SJCRH30 (cell line): ENCODE data around the gene SIGLEC1. TPM values are rescaled to one million over a fixed set of nuclear protein-coding genes. Genes with fewer than 3 reads are reported as not detected.

Experiments
- DNase-seq, 2 experiments: peaks; one replicate each; pipeline ENCODE4 v3.0.0-alpha.2; 2015 to 2020
- H3K27ac ChIP-seq: fragments of 250-450 bp; sonication (Bioruptor Pico); 2 replicates; pipeline ENCODE4 v1.5.1; 2020; ENCODE audit warnings: mild to moderate bottlenecking, moderate library complexity
- H3K27me3 ChIP-seq: fragments of 250-450 bp; sonication (Bioruptor Pico); 2 replicates; pipeline ENCODE4 v1.5.1; 2020; ENCODE audit warnings: mild to moderate bottlenecking, moderate library complexity
- H3K36me3 ChIP-seq: fragments of 250-450 bp; sonication (Bioruptor Pico); 2 replicates; pipeline ENCODE4 v1.5.1; 2020; ENCODE audit warnings: mild to moderate bottlenecking, moderate library complexity
- H3K4me1 ChIP-seq: fragments of 250-450 bp; sonication (Bioruptor Pico); 2 replicates; pipeline ENCODE4 v1.5.1; 2020; ENCODE audit warnings: mild to moderate bottlenecking, moderate library complexity
- H3K4me3 ChIP-seq: fragments of 250-450 bp; sonication (Bioruptor Pico); 2 replicates; pipeline ENCODE4 v1.5.1; 2020; ENCODE audit warnings: mild to moderate bottlenecking, moderate library complexity
- H3K9me3 ChIP-seq: fragments of 250-450 bp; sonication (Bioruptor Pico); replicated peaks from 2 replicates; pipeline ENCODE4 v1.5.1; 2020; ENCODE audit warnings: mild to moderate bottlenecking, moderate library complexity
- total RNA-seq: library from RNA; depleted of rRNA; stranded (reverse); fragments of >200 nt; shearing (Covaris generic); gene quantifications from 2 replicates; pipeline ENCODE4 v1.2.3, GENCODE V29; 2014

SIGLEC1 gene
- total RNA-seq, 1 experiment from 2014 or later = 0.02 TPM

- DNase-seq = no peak
- Histone ChIP-seq H3K27ac (no peak overlapping the region), H3K36me3 (no peaks in the 10 kb centered on the region), H3K4me1 (peaks cover 4% of the 10 kb centered on the region; the same call in 1 of the 2 replicates), H3K27me3 (no peaks in the 10 kb centered on the region; the same call in 1 of the 2 replicates), H3K4me3 (no peak overlapping the region), H3K9me3 (no peaks in the 10 kb centered on the region)
Observed at GRCh38 chr20:3724356-3724755, 12.0 kb upstream of the SIGLEC1 start.

- peaks cover 4% of the 10 kb centered on the region; the same call in 1 of the 2 replicates for H3K4me1 ChIP-seq
- no peaks in the 10 kb centered on the region for H3K36me3 ChIP-seq
- H3K4me3 ChIP-seq = no peak overlapping the region
- H3K27ac ChIP-seq = no peak overlapping the region
- no peaks in the 10 kb centered on the region for H3K9me3 ChIP-seq
- H3K27me3 ChIP-seq = no peaks in the 10 kb centered on the region; the same call in 1 of the 2 replicates
- DNase-seq = no peak
Observed at GRCh38 chr20:3723284-3723683, 10.9 kb upstream of the SIGLEC1 start.

DNA sequence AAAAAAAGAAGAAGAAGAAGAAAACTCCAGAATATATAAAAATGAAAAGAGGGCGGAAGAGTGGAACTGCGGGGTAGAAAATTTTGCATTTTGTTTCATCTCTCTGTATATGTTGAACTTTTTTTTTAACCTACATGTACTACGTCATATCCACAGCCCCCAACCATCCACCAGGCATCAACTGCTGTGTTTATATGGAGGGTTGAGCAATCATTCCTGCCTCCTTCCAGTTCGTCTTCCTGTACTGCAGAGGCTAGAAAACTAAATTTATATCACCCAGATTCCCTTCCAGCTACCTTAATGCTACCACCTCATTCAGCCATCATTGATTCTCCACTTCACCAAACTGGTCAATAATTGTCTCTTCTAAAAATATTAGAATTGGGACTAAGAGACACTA lies 9.5 kb upstream of the SIGLEC1 start:
- DNase-seq = no peak
- Histone ChIP-seq H3K4me1 (no peaks in the 10 kb centered on the region), H3K27ac (no peak overlapping the region), H3K36me3 (no peaks in the 10 kb centered on the region), H3K9me3 (no peaks in the 10 kb centered on the region), H3K4me3 (no peak overlapping the region), H3K27me3 (no peaks in the 10 kb centered on the region; the same call in 1 of the 2 replicates)

DNA sequence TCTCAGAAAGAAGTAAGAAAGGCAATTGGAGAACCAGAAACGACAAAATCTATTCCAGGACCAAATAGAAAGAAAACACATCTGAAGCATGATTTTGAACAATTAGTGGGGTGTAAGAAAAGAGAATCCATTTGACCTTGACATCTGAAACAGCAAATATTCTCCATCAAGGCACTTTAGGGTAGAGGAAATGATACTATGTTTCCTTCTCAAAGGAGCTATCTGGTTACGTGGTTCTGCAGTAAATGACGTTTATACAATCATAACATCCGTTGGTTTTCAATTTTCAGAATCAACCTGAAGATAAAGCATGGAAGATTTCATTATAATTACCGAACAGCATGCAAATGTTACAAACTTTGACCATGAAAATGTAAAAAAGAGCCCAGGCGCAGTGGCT lies 8.2 kb upstream of the SIGLEC1 start:
- Histone ChIP-seq H3K9me3 (no peaks in the 10 kb centered on the region), H3K4me1 (no peaks in the 10 kb centered on the region), H3K36me3 (no peaks in the 10 kb centered on the region), H3K4me3 (no peak overlapping the region), H3K27me3 (no peaks in the 10 kb centered on the region; the same call in 1 of the 2 replicates), H3K27ac (no peak overlapping the region)
- DNase-seq = no peak

DNA sequence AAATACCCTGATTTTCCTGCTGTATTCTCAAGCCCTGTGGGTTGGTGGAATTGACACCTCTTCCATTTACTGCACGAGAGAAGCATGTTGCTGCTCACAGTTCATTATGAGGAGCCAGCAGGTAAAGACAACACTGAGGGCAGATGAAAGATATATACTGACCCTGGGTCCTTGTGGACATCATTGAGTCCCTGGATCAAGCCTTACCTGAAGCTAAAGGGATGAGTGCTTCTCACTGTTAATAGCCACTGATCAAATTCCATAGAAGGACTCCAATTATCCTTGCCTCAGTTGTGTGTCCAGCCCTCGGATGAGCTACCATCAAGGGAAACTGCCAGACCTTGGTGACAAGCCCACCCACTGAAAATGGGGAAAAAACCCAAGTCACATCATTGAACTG lies 7.7 kb upstream of the SIGLEC1 start:
- H3K27me3 ChIP-seq = no peaks in the 10 kb centered on the region; the same call in 1 of the 2 replicates
- H3K4me1 ChIP-seq = no peaks in the 10 kb centered on the region
- no peak overlapping the region for H3K27ac ChIP-seq
- H3K4me3 ChIP-seq = no peak overlapping the region
- no peak for DNase-seq
- H3K9me3 ChIP-seq = no peaks in the 10 kb centered on the region
- H3K36me3 ChIP-seq = no peaks in the 10 kb centered on the region

- no peaks in the 10 kb centered on the region for H3K36me3 ChIP-seq
- no peak overlapping the region for H3K27ac ChIP-seq
- no peaks in the 10 kb centered on the region; the same call in 1 of the 2 replicates for H3K27me3 ChIP-seq
- H3K4me1 ChIP-seq = no peaks in the 10 kb centered on the region
- no peaks in the 10 kb centered on the region for H3K9me3 ChIP-seq
- DNase-seq = no peak
- H3K4me3 ChIP-seq = no peak overlapping the region
Observed at GRCh38 chr20:3719046-3719445, 6.6 kb upstream of the SIGLEC1 start.

DNA sequence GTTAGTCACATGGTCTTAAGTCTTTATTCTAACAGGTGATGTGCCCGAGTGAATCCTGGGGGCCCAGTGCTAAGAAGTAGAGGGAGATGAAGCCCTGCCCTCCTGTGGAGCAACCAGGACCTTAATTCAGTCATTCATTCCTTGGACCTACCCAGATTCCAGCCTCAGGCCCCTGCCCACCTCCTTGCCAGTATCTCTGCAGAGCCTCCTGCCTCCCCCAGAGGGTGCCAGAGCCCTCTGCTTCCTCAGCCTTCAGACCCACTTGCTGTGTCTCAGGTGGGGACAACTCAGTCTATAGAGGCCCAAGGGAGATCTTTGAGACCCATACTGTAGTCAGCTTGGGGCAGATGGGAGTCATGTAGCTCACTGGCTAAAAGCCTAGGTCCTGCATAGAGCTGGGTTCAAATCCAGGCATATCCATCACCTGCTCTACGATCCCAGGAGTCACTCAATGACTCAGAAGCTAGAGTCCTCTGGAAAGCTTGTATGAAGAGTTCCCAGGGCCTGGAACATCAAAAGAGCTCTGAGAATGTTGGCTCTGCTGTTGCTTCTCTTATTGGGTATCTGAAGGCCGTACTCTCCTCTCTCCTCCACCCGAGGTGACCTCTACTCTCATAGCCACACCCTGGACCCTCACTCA lies 3.9 kb upstream of the SIGLEC1 start:
- peak; percentile 53 to 70 for DNase-seq
- Histone ChIP-seq H3K4me1 (no peaks in the 10 kb centered on the region), H3K27me3 (no peaks in the 10 kb centered on the region), H3K36me3 (no peaks in the 10 kb centered on the region), H3K9me3 (no peaks in the 10 kb centered on the region), H3K4me3 (no peak overlapping the region), H3K27ac (no peak overlapping the region)

DNA sequence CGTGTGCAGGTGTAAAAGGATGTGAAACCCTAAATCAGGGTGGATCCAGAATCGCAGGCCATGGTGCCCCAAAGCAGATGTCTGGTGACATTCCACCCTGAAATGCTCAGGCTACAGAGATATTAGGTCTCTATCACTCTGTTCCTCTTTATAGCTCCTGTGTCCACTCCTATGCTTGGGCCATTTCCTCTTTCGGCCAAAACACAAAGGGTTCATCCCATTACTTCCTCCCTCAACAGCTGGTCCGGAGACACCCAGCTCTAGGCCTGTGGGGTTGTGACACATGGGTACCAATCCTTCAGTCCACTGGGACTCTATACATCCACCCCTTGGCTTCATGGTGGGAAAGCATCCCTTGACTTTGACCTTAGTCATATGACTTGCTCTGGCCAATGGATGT lies 1.7 kb upstream of the SIGLEC1 start:
- H3K36me3 ChIP-seq = no peaks in the 10 kb centered on the region
- no peaks in the 10 kb centered on the region for H3K27me3 ChIP-seq
- H3K4me1 ChIP-seq = no peaks in the 10 kb centered on the region
- no peak overlapping the region for H3K27ac ChIP-seq
- no peak for DNase-seq
- no peak overlapping the region for H3K4me3 ChIP-seq
- H3K9me3 ChIP-seq = no peaks in the 10 kb centered on the region

- Histone ChIP-seq H3K27me3 (no peaks in the 10 kb centered on the region), H3K27ac (no peak overlapping the region), H3K4me3 (no peak overlapping the region), H3K9me3 (no peaks in the 10 kb centered on the region), H3K36me3 (no peaks in the 10 kb centered on the region), H3K4me1 (peaks cover 7% of the 10 kb centered on the region; the same call in 1 of the 2 replicates)
- DNase-seq = no peak
Observed at GRCh38 chr20:3711484-3711941, 887 bp downstream of the SIGLEC1 start.

GRCh38 chr20:3710703-3711483 lies 1.5 kb downstream of the SIGLEC1 start:
- H3K4me3 ChIP-seq = no peak overlapping the region
- no peaks in the 10 kb centered on the region for H3K9me3 ChIP-seq
- no peak overlapping the region for H3K27ac ChIP-seq
- peaks cover 7% of the 10 kb centered on the region; the same call in 1 of the 2 replicates for H3K4me1 ChIP-seq
- no peaks in the 10 kb centered on the region for H3K36me3 ChIP-seq
- no peaks in the 10 kb centered on the region for H3K27me3 ChIP-seq
- DNase-seq = peak; percentile 60 to 82

GRCh38 chr20:3710011-3710466 lies 2.4 kb downstream of the SIGLEC1 start:
- Histone ChIP-seq H3K9me3 (no peaks in the 10 kb centered on the region), H3K4me3 (no peak overlapping the region), H3K27ac (no peak overlapping the region), H3K4me1 (peaks cover 7% of the 10 kb centered on the region; the same call in 1 of the 2 replicates), H3K27me3 (no peaks in the 10 kb centered on the region), H3K36me3 (no peaks in the 10 kb centered on the region)
- no peak for DNase-seq

DNA sequence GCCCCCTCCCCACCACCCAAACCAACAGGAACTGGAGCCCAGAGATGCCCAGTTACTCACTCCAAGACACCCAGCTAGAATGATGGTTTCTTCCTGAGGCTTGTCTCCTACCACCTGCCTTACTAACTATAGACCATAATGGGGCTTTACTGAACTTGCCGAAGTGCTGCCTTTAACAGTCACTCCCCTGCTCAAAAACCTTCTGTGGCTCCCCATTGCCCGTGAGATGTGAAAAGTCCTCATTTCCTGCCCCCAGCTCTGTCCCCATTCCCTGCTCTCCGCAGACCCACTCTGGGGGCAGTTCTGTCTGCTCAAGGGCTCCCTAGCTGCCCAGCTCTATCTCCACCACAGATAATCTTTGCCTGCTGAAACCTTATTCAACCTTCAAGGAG lies 4.9 kb downstream of the SIGLEC1 start:
- Histone ChIP-seq H3K27ac (no peak overlapping the region), H3K9me3 (no peaks in the 10 kb centered on the region), H3K4me1 (peaks cover 9% of the 10 kb centered on the region), H3K4me3 (no peak overlapping the region), H3K27me3 (no peaks in the 10 kb centered on the region), H3K36me3 (no peaks in the 10 kb centered on the region)
- no peak for DNase-seq

- peak; percentile 52 to 58 for DNase-seq
- H3K36me3 ChIP-seq = no peaks in the 10 kb centered on the region
- no peaks in the 10 kb centered on the region for H3K9me3 ChIP-seq
- H3K4me1 ChIP-seq = peaks cover 9% of the 10 kb centered on the region
- no peak overlapping the region for H3K27ac ChIP-seq
- H3K4me3 ChIP-seq = no peak overlapping the region
- H3K27me3 ChIP-seq = no peaks in the 10 kb centered on the region
Observed at GRCh38 chr20:3706774-3707507, 5.5 kb downstream of the SIGLEC1 start.

GRCh38 chr20:3705970-3706739 lies 6.2 kb downstream of the SIGLEC1 start:
- Histone ChIP-seq H3K9me3 (no peaks in the 10 kb centered on the region), H3K4me1 (peaks cover 9% of the 10 kb centered on the region), H3K27me3 (no peaks in the 10 kb centered on the region), H3K4me3 (no peak overlapping the region), H3K36me3 (no peaks in the 10 kb centered on the region), H3K27ac (no peak overlapping the region)
- DNase-seq = no peak
